ENCODE measurements around the gene CDS2.

CDS2 gene

GRCh38 chr20:5182615-5183254, 55.9 kb downstream of the CDS2 start:
- DNase-seq: no peak

GRCh38 chr20:5183731-5184474, 57.1 kb downstream of the CDS2 start:
- DNase-seq: no peak

GRCh38 chr20:5184684-5185083, 57.9 kb downstream of the CDS2 start:
- DNase-seq: no peak

- DNase-seq: no peak
Measured at GRCh38 chr20:5187122-5187521, 60.3 kb downstream of the CDS2 start.

- no peak for DNase-seq
Measured at GRCh38 chr20:5188736-5189135, 61.9 kb downstream of the CDS2 start.

- DNase-seq: no peak
Measured at GRCh38 chr20:5189917-5190316, 63.1 kb downstream of the CDS2 start.

GRCh38 chr20:5190444-5190843, 63.6 kb downstream of the CDS2 start:
- DNase-seq: no peak

- DNase-seq: peak; percentile 83
Measured at GRCh38 chr20:5191829-5192569, 65.2 kb downstream of the CDS2 start.

- DNase-seq: no peak
Measured at GRCh38 chr20:5192570-5193431, 66.0 kb downstream of the CDS2 start.

- DNase-seq: no peak
Measured at GRCh38 chr20:5195655-5196054, 68.8 kb downstream of the CDS2 start.

- no peak for DNase-seq
Measured at GRCh38 chr20:5196149-5196548, 69.3 kb downstream of the CDS2 start.

- no peak for DNase-seq
Measured at GRCh38 chr20:5197270-5197827, 70.5 kb downstream of the CDS2 start.

- DNase-seq: no peak
Measured at GRCh38 chr20:5197847-5198650, 71.2 kb downstream of the CDS2 start.

- no peak for DNase-seq
Measured at GRCh38 chr20:5198651-5198924, 71.8 kb downstream of the CDS2 start.

- DNase-seq: no peak
Measured at GRCh38 chr20:5203380-5203779, 76.6 kb downstream of the CDS2 start.

GRCh38 chr20:5205348-5206210, 78.8 kb downstream of the CDS2 start:
- DNase-seq: peak; percentile 85

- no peak for DNase-seq
Measured at GRCh38 chr20:5207138-5207537, 80.3 kb downstream of the CDS2 start.

- DNase-seq: no peak
Measured at GRCh38 chr20:5211803-5212714, 85.3 kb downstream of the CDS2 start.

- DNase-seq: no peak
Measured at GRCh38 chr20:5212907-5213487, 86.2 kb downstream of the CDS2 start.

- DNase-seq: no peak
Measured at GRCh38 chr20:5214826-5215225, 88.0 kb downstream of the CDS2 start.

All from OCI-M1 (cell line).